HG03103 (cell line): ENCODE measurements around the gene ANKRD11.

Experiments used
- ATAC-seq: cut with Tn5 transposase; IDR thresholded peaks from one replicate; pipeline ENCODE4 v1.9.1; 2021; ENCODE audit warnings: low read depth; ENCODE audit not compliant: unreplicated experiment

The ANKRD11 gene

GRCh38 chr16:89507214-89507833, 17.0 kb upstream of the ANKRD11 start:
- peak; percentile 7 for ATAC-seq

GRCh38 chr16:89506791-89507191, 16.4 kb upstream of the ANKRD11 start:
- ATAC-seq, result no peak

GRCh38 chr16:89506113-89506504, 15.7 kb upstream of the ANKRD11 start:
- ATAC-seq, result no peak

GRCh38 chr16:89505204-89506112, 15.1 kb upstream of the ANKRD11 start:
- peak; percentile 48 for ATAC-seq

- no peak for ATAC-seq
These were observed 13.7 kb upstream of the ANKRD11 start for GRCh38 chr16:89504091-89504490.

GRCh38 chr16:89502081-89502843, 11.9 kb upstream of the ANKRD11 start:
- no peak for ATAC-seq

GRCh38 chr16:89499767-89500166, 9.4 kb upstream of the ANKRD11 start:
- no peak for ATAC-seq

- no peak for ATAC-seq
These were observed 8.5 kb upstream of the ANKRD11 start for GRCh38 chr16:89498839-89499238.

- no peak for ATAC-seq
These were observed 4.8 kb upstream of the ANKRD11 start for GRCh38 chr16:89495121-89495520.

- ATAC-seq, result no peak
These were observed 3.4 kb upstream of the ANKRD11 start for GRCh38 chr16:89493776-89494175.

- ATAC-seq, result no peak
These were observed 1.8 kb upstream of the ANKRD11 start for GRCh38 chr16:89491974-89492687.

- ATAC-seq, result no peak
These were observed 993 bp upstream of the ANKRD11 start for GRCh38 chr16:89491238-89491869.

GRCh38 chr16:89489898-89490438, 393 bp downstream of the ANKRD11 start:
- peak; percentile 0 for ATAC-seq

- no peak for ATAC-seq
These were observed 1.1 kb downstream of the ANKRD11 start for GRCh38 chr16:89489040-89489897.

GRCh38 chr16:89485701-89486246, 4.6 kb downstream of the ANKRD11 start:
- no peak for ATAC-seq

- ATAC-seq, result no peak
These were observed 5.3 kb downstream of the ANKRD11 start for GRCh38 chr16:89484923-89485679.

- no peak for ATAC-seq
These were observed 6.3 kb downstream of the ANKRD11 start for GRCh38 chr16:89484041-89484501.

GRCh38 chr16:89482817-89483205, 7.5 kb downstream of the ANKRD11 start:
- ATAC-seq, result no peak
